GM12874 (cell line): ENCODE measurements around the gene MAMDC4.

Experiments used
- TF ChIP-seq, protein P1 (sequence below): IDR thresholded peaks from 2 replicates; pipeline ENCODE4 v1.5.1; 2011; ENCODE audit warnings: low read depth, mild to moderate bottlenecking, control low read depth, low read length, moderate library complexity; ENCODE audit not compliant: insufficient read depth

MAMDC4 gene

DNA sequence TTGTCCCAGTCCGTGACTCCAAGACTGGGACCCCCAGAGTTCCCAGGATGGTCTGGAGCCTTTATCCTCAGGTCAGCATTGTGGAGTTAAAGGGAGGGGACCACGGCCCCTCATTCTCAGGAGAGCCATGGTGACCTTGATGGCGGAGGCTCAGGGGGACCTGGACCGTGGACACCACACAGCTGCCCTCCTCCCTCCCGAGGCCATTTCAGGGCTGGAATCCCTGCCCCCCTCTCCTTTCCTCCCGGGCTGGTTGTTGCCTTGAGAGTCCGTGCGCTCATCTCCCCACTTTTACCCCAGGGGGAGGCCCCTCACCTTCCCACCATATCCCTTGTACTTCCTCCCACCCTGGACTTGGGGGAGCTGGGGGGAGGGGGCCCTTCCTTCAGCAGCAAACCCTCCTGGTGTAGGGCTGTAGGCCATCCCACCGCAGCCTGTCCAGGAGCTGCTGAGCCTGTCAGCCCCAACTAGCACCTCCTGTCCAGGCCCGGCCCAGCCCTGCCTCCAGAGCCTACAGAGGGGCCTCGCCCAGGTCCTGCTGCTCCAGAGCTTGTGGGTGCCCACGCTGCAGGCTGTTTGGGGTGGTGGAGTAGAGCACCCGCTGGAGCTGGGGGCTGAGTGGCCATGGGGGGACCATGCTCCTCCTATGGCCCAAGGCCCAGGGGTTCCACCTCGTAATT lies 24.2 kb upstream of the MAMDC4 start:
- TF ChIP-seq, protein P1, sequence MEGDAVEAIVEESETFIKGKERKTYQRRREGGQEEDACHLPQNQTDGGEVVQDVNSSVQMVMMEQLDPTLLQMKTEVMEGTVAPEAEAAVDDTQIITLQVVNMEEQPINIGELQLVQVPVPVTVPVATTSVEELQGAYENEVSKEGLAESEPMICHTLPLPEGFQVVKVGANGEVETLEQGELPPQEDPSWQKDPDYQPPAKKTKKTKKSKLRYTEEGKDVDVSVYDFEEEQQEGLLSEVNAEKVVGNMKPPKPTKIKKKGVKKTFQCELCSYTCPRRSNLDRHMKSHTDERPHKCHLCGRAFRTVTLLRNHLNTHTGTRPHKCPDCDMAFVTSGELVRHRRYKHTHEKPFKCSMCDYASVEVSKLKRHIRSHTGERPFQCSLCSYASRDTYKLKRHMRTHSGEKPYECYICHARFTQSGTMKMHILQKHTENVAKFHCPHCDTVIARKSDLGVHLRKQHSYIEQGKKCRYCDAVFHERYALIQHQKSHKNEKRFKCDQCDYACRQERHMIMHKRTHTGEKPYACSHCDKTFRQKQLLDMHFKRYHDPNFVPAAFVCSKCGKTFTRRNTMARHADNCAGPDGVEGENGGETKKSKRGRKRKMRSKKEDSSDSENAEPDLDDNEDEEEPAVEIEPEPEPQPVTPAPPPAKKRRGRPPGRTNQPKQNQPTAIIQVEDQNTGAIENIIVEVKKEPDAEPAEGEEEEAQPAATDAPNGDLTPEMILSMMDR = no peak

DNA sequence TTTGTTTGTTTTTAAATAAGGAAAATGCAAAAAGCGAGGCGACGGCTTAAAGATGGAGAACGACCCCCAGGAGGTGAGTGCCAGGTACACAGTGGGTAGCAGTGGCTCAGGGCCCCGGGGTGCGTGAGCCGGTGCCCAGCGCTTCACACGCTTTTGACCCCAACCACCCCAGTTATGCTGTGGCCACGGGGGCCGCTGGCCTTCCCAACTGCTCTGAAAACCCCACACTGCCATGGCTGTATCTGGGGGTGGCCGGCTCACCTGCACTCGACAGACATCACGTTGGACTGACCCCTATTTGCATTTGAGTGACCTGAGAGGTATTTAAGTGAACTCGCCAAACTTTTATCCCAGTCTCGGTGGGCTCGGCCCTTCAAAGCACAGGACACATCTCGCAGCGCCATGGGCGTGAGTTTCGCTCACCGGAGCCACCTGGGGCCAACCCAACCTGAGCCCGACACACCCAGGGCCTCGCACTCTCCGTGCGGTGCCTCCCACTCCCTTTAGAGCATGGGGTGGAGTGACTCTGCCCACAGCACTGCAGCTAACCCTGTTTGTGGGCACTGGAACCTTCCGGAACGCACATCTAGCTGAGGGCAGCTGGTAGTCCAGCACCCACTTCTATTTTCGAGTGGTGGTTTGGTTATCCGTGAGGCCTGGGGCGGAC lies 23.5 kb upstream of the MAMDC4 start:
- TF ChIP-seq, protein P1 = no peak

DNA sequence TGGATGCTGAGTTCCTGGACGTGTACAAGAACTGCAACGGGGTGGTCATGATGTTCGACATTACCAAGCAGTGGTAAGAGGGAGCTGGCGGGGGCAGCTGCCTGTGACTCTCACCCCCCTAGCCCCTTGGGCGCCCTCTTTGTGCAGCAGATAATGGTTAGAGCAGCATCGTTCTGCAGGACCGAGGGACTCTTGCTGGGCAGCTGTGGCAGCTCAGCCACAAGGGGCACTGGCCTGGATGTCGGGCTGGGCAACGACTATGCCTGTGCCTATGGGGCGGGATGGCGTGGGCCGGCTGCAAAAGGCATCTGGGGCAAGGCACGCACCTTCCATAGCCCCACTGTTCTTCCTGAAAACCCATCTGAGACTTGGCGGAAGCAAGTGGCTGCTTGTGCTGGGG lies 22.7 kb upstream of the MAMDC4 start:
- TF ChIP-seq, protein P1 = no peak

DNA sequence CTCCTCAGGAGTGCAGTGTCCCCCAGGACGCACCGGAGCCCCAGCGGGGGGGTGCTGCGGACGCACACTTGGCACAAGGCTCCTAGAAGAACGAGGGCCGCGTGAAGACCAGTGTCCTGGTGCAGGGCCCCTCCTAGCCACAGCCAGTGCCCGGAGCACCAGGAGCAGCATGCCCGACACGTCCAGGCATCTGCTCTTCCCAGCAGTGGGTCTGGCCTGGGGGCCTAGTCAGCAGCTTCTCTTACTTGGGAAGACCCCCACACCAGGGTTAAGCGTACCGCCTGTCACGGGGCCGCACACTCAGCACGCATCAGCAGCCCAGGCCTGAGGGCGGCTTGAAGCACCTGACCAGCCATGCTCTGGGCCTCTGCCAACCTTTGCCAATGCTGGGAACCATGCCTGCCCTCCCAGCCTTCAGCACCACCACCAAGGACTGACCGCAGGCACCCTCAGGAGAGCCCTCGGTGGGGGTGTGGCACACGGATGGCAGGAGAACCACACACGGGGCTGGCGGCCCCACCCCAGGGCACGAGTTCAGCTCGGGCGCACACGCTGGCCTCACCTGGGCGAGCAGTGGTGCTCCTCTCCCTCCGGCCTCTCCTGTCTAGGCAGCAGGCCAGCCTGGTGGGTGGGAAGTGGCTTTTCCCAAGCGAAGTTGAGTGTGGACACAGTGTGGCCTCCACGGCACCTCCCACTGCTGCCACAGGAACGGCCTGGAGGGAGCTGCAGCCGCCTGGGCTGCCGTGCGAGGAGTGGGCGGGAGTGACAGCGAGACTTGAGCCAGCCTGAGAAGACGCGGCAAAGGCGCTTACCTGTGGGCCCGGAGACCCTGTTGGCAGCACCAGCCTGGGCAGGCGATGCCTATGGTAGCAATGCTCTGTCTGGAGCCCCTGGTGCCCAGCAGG lies 21.9 kb upstream of the MAMDC4 start:
- TF ChIP-seq, protein P1 = no peak

DNA sequence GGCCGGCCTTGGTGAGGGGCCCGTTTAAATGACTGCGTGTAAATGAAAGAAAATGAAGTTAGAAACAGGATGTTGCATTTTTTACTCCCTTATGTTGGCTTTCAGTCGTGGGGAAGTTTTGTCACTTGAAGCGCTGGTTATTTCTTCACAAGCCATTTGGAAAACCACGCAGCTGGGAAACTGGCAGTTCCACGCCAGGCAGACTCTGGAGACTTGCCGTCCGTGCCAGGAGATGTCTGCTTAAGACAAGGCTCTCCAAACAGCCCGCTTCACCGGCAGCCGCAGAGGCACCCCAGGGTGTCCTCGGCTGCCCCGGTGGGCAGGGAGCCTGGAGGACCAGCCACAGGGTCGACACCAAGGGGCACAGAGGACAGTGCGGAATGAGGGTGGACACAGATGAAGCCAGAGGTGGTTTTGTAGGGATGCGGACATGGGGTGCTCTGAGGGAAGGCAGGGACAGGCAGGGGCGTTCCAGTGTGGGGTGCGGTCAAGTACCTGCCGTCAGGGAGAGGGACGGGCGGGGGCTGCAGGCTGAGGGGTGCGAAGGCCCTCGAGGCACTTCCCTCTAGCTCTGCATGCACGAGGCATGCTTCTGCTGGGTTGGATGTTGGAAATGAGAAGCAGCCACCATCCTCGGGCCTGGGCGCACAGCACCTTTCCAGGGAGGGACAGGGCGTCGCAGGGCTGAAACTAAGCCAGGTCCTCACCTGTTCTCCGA lies 21.0 kb upstream of the MAMDC4 start:
- TF ChIP-seq, protein P1 = no peak

DNA sequence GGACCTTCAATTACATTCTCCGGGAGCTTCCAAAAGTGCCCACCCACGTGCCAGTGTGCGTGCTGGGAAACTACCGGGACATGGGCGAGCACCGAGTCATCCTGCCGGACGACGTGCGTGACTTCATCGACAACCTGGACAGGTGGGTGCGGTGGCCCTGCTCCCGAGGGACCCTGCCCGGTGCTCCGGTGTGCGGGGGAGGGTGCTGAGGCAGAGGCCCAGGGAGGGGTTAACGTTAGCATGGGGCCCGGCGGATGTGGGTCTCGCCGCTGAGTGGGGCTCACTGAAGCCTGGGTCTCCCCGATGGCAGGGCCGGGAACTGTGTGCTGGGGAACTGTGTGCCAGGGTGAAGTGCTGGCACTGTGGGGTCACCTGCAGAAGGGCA lies 20.4 kb upstream of the MAMDC4 start:
- TF ChIP-seq, protein P1 = no peak
